ENCODE data around the gene COQ9. TPM values are rescaled to one million over a fixed set of nuclear protein-coding genes. Genes with fewer than 3 reads are reported as not detected.

The COQ9 gene
- total RNA-seq, 1 experiment from 2014 or later: 54.9 TPM

- H3K27ac ChIP-seq: no peak overlapping the region
- DNase-seq: no peak
- no peak overlapping the region for H3K4me3 ChIP-seq
- peaks cover 68% of the 10 kb centered on the region for H3K27me3 ChIP-seq
- no peaks in the 10 kb centered on the region for H3K9me3 ChIP-seq (replicated peaks)
- no peaks in the 10 kb centered on the region for H3K36me3 ChIP-seq
- H3K4me1 ChIP-seq: peaks cover 3% of the 10 kb centered on the region; the same call in 1 of the 2 replicates
These were observed 54.9 kb downstream of the COQ9 start for GRCh38 chr16:57502048-57502775.

- Histone ChIP-seq H3K9me3 (replicated peaks) (no peaks in the 10 kb centered on the region), H3K4me1 (peaks cover 3% of the 10 kb centered on the region; the same call in 1 of the 2 replicates), H3K36me3 (no peaks in the 10 kb centered on the region), H3K27ac (no peak overlapping the region), H3K27me3 (peaks cover 76% of the 10 kb centered on the region), H3K4me3 (no peak overlapping the region)
- no peak for DNase-seq
These were observed 56.1 kb downstream of the COQ9 start for GRCh38 chr16:57503366-57503765.

GRCh38 chr16:57504001-57504400 is 56.7 kb downstream of the COQ9 start:
- H3K36me3 ChIP-seq: no peaks in the 10 kb centered on the region

GRCh38 chr16:57504491-57504890 is 57.2 kb downstream of the COQ9 start:
- H3K36me3 ChIP-seq: no peaks in the 10 kb centered on the region
- DNase-seq: no peak
- H3K4me1 ChIP-seq: peaks cover 3% of the 10 kb centered on the region; the same call in 1 of the 2 replicates
- no peak overlapping the region for H3K4me3 ChIP-seq
- no peak overlapping the region for H3K27ac ChIP-seq
- no peaks in the 10 kb centered on the region for H3K9me3 ChIP-seq (replicated peaks)
- H3K27me3 ChIP-seq: peaks cover 77% of the 10 kb centered on the region

More at GRCh38 chr16:57504001-57504400, 56.7 kb downstream of the COQ9 start:
- Histone ChIP-seq H3K9me3 (replicated peaks) (no peaks in the 10 kb centered on the region), H3K27me3 (peaks cover 76% of the 10 kb centered on the region), H3K4me1 (peaks cover 3% of the 10 kb centered on the region; the same call in 1 of the 2 replicates), H3K4me3 (no peak overlapping the region), H3K27ac (no peak overlapping the region)
- DNase-seq: no peak

- no peak overlapping the region for H3K27ac ChIP-seq
- H3K4me3 ChIP-seq: no peak overlapping the region
- H3K27me3 ChIP-seq: peaks cover 70% of the 10 kb centered on the region
- no peak for DNase-seq
- no peaks in the 10 kb centered on the region for H3K36me3 ChIP-seq
- H3K9me3 ChIP-seq (replicated peaks): no peaks in the 10 kb centered on the region
- peaks cover 3% of the 10 kb centered on the region; the same call in 1 of the 2 replicates for H3K4me1 ChIP-seq
These were observed 57.9 kb downstream of the COQ9 start for GRCh38 chr16:57505169-57505568.

- Histone ChIP-seq H3K4me3 (no peak overlapping the region), H3K9me3 (replicated peaks) (no peaks in the 10 kb centered on the region), H3K27ac (no peak overlapping the region), H3K27me3 (peaks cover 53% of the 10 kb centered on the region), H3K4me1 (no peaks in the 10 kb centered on the region), H3K36me3 (no peaks in the 10 kb centered on the region)
- peak in 1 of 2 experiments; percentile 31 for DNase-seq
These were observed 60.1 kb downstream of the COQ9 start for GRCh38 chr16:57507136-57508034.

GRCh38 chr16:57508035-57508425 is 60.8 kb downstream of the COQ9 start:
- DNase-seq: no peak
- H3K4me3 ChIP-seq: no peak overlapping the region
- no peaks in the 10 kb centered on the region for H3K9me3 ChIP-seq (replicated peaks)
- peaks cover 50% of the 10 kb centered on the region for H3K27me3 ChIP-seq
- H3K4me1 ChIP-seq: no peaks in the 10 kb centered on the region
- H3K36me3 ChIP-seq: no peaks in the 10 kb centered on the region
- H3K27ac ChIP-seq: no peak overlapping the region

GRCh38 chr16:57509231-57509923 is 62.1 kb downstream of the COQ9 start:
- Histone ChIP-seq H3K27me3 (peaks cover 40% of the 10 kb centered on the region), H3K9me3 (replicated peaks) (no peaks in the 10 kb centered on the region), H3K36me3 (no peaks in the 10 kb centered on the region), H3K27ac (no peak overlapping the region), H3K4me3 (no peak overlapping the region), H3K4me1 (no peaks in the 10 kb centered on the region)
- DNase-seq: no peak

- H3K36me3 ChIP-seq: no peaks in the 10 kb centered on the region
- DNase-seq: no peak
- H3K9me3 ChIP-seq (replicated peaks): no peaks in the 10 kb centered on the region
- no peak overlapping the region for H3K4me3 ChIP-seq
- H3K27me3 ChIP-seq: peaks cover 34% of the 10 kb centered on the region
- no peaks in the 10 kb centered on the region for H3K4me1 ChIP-seq
- no peak overlapping the region for H3K27ac ChIP-seq
These were observed 63.0 kb downstream of the COQ9 start for GRCh38 chr16:57510016-57510871.

Other genes starting within 250 kb of the COQ9 start
- 67.0 and 69.3 TPM in 2 replicates for gene ARL2BP, start 202.2 kb upstream of the COQ9 start, total RNA-seq (2014; rRNA removed; shearing (Covaris generic))
- gene PLLP, start 162.8 kb upstream of the COQ9 start, total RNA-seq (2014; rRNA removed; shearing (Covaris generic)): 0.30 and 0.49 TPM in 2 replicates
- gene CCL22, start 88.7 kb upstream of the COQ9 start, total RNA-seq (2014; rRNA removed; shearing (Covaris generic)): not detected in 2 replicates
- gene CX3CL1, start 75.0 kb upstream of the COQ9 start, total RNA-seq (2014; rRNA removed; shearing (Covaris generic)): 0.38 and 0.69 TPM in 2 replicates
- not detected in 2 replicates for gene CCL17, start 42.7 kb upstream of the COQ9 start, total RNA-seq (2014; rRNA removed; shearing (Covaris generic))
- gene CIAPIN1, start 94 bp upstream of the COQ9 start, total RNA-seq (2014; rRNA removed; shearing (Covaris generic)): 84.8 and 90.5 TPM in 2 replicates
- gene POLR2C, start 15.2 kb downstream of the COQ9 start, total RNA-seq (2014; rRNA removed; shearing (Covaris generic)): 151 and 156 TPM in 2 replicates
- gene DOK4, start 39.0 kb downstream of the COQ9 start, total RNA-seq (2014; rRNA removed; shearing (Covaris generic)): 10.4 and 13.0 TPM in 2 replicates
- gene CCDC102A, start 89.1 kb downstream of the COQ9 start, total RNA-seq (2014; rRNA removed; shearing (Covaris generic)): 9.7 and 11.1 TPM in 2 replicates
- not detected in 2 replicates for gene ADGRG5, start 95.2 kb downstream of the COQ9 start, total RNA-seq (2014; rRNA removed; shearing (Covaris generic))
- 0.32 and 0.53 TPM in 2 replicates for gene ADGRG1, start 181.2 kb downstream of the COQ9 start, total RNA-seq (2014; rRNA removed; shearing (Covaris generic))
- gene ADGRG3, start 220.8 kb downstream of the COQ9 start, total RNA-seq (2014; rRNA removed; shearing (Covaris generic)): not detected in 2 replicates
- gene DRC7, start 247.3 kb downstream of the COQ9 start, total RNA-seq (2014; rRNA removed; shearing (Covaris generic)): not detected in 2 replicates